ENCODE measurements around the gene LHX3. TPM values are rescaled to one million over a fixed set of nuclear protein-coding genes. Genes with fewer than 3 reads are reported as not detected.
A peak's percentile ranks its signal among the peaks of the same experiment; 100 is the strongest.

Gene LHX3
- total and polyA plus RNA-seq, 10 of the 15 experiments (the other 5 are each of a cell fraction or from before 2014, with no cell fraction given): not detected

- TF ChIP-seq RELB (IDR thresholded peaks at IDR 0.05; ENCODE audit: low read depth): no peak
- TF ChIP-seq CBX5 (IDR thresholded peaks at IDR 0.05; ENCODE audit: low read depth): no peak
- TF ChIP-seq NR2F1 (conservative IDR thresholded peaks at IDR 0.05): peak; percentile 37; the same call in 1 of the 2 replicates
- TF ChIP-seq, protein P1, sequence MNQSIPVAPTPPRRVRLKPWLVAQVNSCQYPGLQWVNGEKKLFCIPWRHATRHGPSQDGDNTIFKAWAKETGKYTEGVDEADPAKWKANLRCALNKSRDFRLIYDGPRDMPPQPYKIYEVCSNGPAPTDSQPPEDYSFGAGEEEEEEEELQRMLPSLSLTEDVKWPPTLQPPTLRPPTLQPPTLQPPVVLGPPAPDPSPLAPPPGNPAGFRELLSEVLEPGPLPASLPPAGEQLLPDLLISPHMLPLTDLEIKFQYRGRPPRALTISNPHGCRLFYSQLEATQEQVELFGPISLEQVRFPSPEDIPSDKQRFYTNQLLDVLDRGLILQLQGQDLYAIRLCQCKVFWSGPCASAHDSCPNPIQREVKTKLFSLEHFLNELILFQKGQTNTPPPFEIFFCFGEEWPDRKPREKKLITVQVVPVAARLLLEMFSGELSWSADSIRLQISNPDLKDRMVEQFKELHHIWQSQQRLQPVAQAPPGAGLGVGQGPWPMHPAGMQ (IDR thresholded peaks at IDR 0.05; ENCODE audit: borderline replicate concordance): no peak
- no peak for TF ChIP-seq IRF3 (IDR thresholded peaks at IDR 0.05)
- no peak for TF ChIP-seq RAD51 (IDR thresholded peaks at IDR 0.05)
- peak; percentile 86 for TF ChIP-seq SMC3 (IDR thresholded peaks at IDR 0.05; ENCODE audit: borderline replicate concordance, low read length)
- TF ChIP-seq ZNF217 (IDR thresholded peaks at IDR 0.05): no peak
- TF ChIP-seq HDGF (IDR thresholded peaks at IDR 0.05): no peak
- TF ChIP-seq BHLHE40 (IDR thresholded peaks at IDR 0.05; ENCODE audit: borderline replicate concordance in 1 of 2, low read depth in 2 of 2, low read length in 1 of 2): no peak
- no peak for TF ChIP-seq TCF7 (IDR thresholded peaks at IDR 0.05; ENCODE audit: borderline replicate concordance)
- TF ChIP-seq, protein P2, sequence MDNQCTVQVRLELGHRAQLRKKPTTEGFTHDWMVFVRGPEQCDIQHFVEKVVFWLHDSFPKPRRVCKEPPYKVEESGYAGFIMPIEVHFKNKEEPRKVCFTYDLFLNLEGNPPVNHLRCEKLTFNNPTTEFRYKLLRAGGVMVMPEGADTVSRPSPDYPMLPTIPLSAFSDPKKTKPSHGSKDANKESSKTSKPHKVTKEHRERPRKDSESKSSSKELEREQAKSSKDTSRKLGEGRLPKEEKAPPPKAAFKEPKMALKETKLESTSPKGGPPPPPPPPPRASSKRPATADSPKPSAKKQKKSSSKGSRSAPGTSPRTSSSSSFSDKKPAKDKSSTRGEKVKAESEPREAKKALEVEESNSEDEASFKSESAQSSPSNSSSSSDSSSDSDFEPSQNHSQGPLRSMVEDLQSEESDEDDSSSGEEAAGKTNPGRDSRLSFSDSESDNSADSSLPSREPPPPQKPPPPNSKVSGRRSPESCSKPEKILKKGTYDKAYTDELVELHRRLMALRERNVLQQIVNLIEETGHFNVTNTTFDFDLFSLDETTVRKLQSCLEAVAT (IDR thresholded peaks at IDR 0.05): no peak
- no peak for TF ChIP-seq USF1 (IDR thresholded peaks at IDR 0.05; ENCODE audit: borderline replicate concordance, extremely low read length, insufficient read depth, low read depth, low read length)
- TF ChIP-seq MTA3 (IDR thresholded peaks at IDR 0.05; ENCODE audit: borderline replicate concordance, low read length): no peak
- TF ChIP-seq POLR2AphosphoS5 (IDR thresholded peaks at IDR 0.05; ENCODE audit: low read length): no peak
- TF ChIP-seq E4F1 (IDR thresholded peaks at IDR 0.05; ENCODE audit: borderline replicate concordance, partially characterized antibody): no peak
- no peak for TF ChIP-seq SKIL (IDR thresholded peaks at IDR 0.05; ENCODE audit: low read depth, poor library complexity, severe bottlenecking)
Observed at GRCh38 chr9:136170006-136170901, 34.7 kb downstream of the LHX3 start (continued).

Measured in GM12878 (cell line).